ENCODE results near the gene EXOG. TPM values are rescaled to one million over a fixed set of nuclear protein-coding genes. Genes with fewer than 3 reads are reported as not detected.

Gene EXOG
- polyA plus RNA-seq, 3 donors, result 1.6 to 5.4 (median 2.4) TPM

- Mint-ChIP-seq H3K36me3 (no peaks in the 10 kb centered on the region), H3K4me3 (no peak overlapping the region), H3K9me3 (no peaks in the 10 kb centered on the region), H3K27me3 (ENCODE audit: low read depth in 3 of 3) (peaks cover 0 to 3% (median 1%) of the 10 kb centered on the region in 3 donors), H3K4me1 (no peaks in the 10 kb centered on the region), H3K27ac (no peak overlapping the region)
- Histone ChIP-seq H3K79me2 (ENCODE audit: insufficient read depth, low read length) (no peaks in the 10 kb centered on the region), H3K9me3 (replicated peaks in 1 of 2; ENCODE audit: control insufficient read depth in 1 of 2, insufficient read depth in 1 of 2, low read length in 2 of 2) (no peaks in the 10 kb centered on the region), H2AFZ (ENCODE audit: insufficient read depth, low read depth, low read length, poor library complexity, severe bottlenecking) (no peak overlapping the region), H3K4me3 (replicated peaks in 1 of 3; ENCODE audit: low read depth in 2 of 3, low read length in 3 of 3) (no peak overlapping the region), H3K36me3 (replicated peaks in 1 of 2; ENCODE audit: control insufficient read depth in 1 of 2, insufficient read depth in 2 of 2, low read length in 2 of 2) (no peaks in the 10 kb centered on the region), H3K4me2 (replicated peaks; ENCODE audit: extremely low read depth, low read length, poor library complexity, severe bottlenecking) (no peak overlapping the region), H3K27me3 (ENCODE audit: control insufficient read depth in 2 of 2, insufficient read depth in 2 of 2, low read length in 2 of 2) (no peaks in the 10 kb centered on the region), H3K27ac (ENCODE audit: low read depth in 1 of 2, low read length in 2 of 2) (no peak overlapping the region), H3K9ac (ENCODE audit: insufficient read depth, low read length, poor library complexity, severe bottlenecking) (no peak overlapping the region), H3K4me1 (ENCODE audit: control insufficient read depth in 1 of 2, insufficient read depth in 2 of 2, low read length in 2 of 2) (no peaks in the 10 kb centered on the region), H4K20me1 (ENCODE audit: insufficient read depth, low read length) (no peaks in the 10 kb centered on the region)
- intact Hi-C loops (cut with micrococcal nuclease), result no loop called here
- TF ChIP-seq CTCF (IDR thresholded peaks at IDR 0.05), result no peak
- 100% methylated on average over 3 of the region's 6 CpGs for WGBS (ENCODE audit: insufficient coverage)
- DNase-seq, result no peak
Measured at GRCh38 chr3:38491215-38491614, 4.9 kb upstream of the EXOG start.

- H3K36me3 Mint-ChIP-seq, result no peaks in the 10 kb centered on the region
- no peak overlapping the region for H2AFZ ChIP-seq (ENCODE audit: insufficient read depth, low read depth, low read length, poor library complexity, severe bottlenecking)
- no peaks in the 10 kb centered on the region for H3K9me3 Mint-ChIP-seq
- H3K4me2 ChIP-seq (replicated peaks; ENCODE audit: extremely low read depth, low read length, poor library complexity, severe bottlenecking), result no peak overlapping the region
- H3K4me1 Mint-ChIP-seq, result peaks cover 8% of the 10 kb centered on the region
- H3K27me3 ChIP-seq (ENCODE audit: control insufficient read depth in 2 of 2, insufficient read depth in 2 of 2, low read length in 2 of 2), result no peaks in the 10 kb centered on the region
- intact Hi-C loops (cut with micrococcal nuclease), result no loop called here
- no peaks in the 10 kb centered on the region for H4K20me1 ChIP-seq (ENCODE audit: insufficient read depth, low read length)
- H3K4me3 ChIP-seq (replicated peaks in 1 of 3; ENCODE audit: low read depth in 2 of 3, low read length in 3 of 3), result no peak overlapping the region
- peaks cover 8 to 9% of the 10 kb centered on the region in 2 donors for H3K4me1 ChIP-seq (ENCODE audit: control insufficient read depth in 1 of 2, insufficient read depth in 2 of 2, low read length in 2 of 2)
- no peaks in the 10 kb centered on the region for H3K36me3 ChIP-seq (replicated peaks in 1 of 2; ENCODE audit: control insufficient read depth in 1 of 2, insufficient read depth in 2 of 2, low read length in 2 of 2)
- WGBS (ENCODE audit: insufficient coverage), result 60% methylated on average over 1 of the region's 4 CpGs
- H3K79me2 ChIP-seq (ENCODE audit: insufficient read depth, low read length), result peaks cover 8% of the 10 kb centered on the region
- DNase-seq, result no peak
- no peak overlapping the region for H3K27ac ChIP-seq (ENCODE audit: low read depth in 1 of 2, low read length in 2 of 2)
- H3K9me3 ChIP-seq (replicated peaks in 1 of 2; ENCODE audit: control insufficient read depth in 1 of 2, insufficient read depth in 1 of 2, low read length in 2 of 2), result no peaks in the 10 kb centered on the region
- H3K27ac Mint-ChIP-seq, result no peak overlapping the region
- H3K4me3 Mint-ChIP-seq, result no peak overlapping the region
- H3K27me3 Mint-ChIP-seq (ENCODE audit: low read depth in 3 of 3), result peaks cover 0 to 3% (median 1%) of the 10 kb centered on the region in 3 donors
- no peak overlapping the region for H3K9ac ChIP-seq (ENCODE audit: insufficient read depth, low read length, poor library complexity, severe bottlenecking)
- TF ChIP-seq CTCF (IDR thresholded peaks at IDR 0.05), result no peak
Measured at GRCh38 chr3:38493031-38493430, 3.1 kb upstream of the EXOG start.
